Activated naive CD8-positive, alpha-beta T cell treated with anti-CD3 and anti-CD28 coated beads, Interleukin-2, amount 50 U/mL, for 24 hours (primary cell): ENCODE measurements around the gene FYN.
"Not testable (repeated sequence)": the region's sequence is repeated elsewhere in the genome, so short reads cannot be mapped to it uniquely, and the experiment has no call there.

ENCODE experiments used
- ATAC-seq: fragments of 150-1000 bp; cut with Tn5 transposase; one replicate; pipeline ENCODE4 v1.10.0; 2021
- DNase-seq: peaks from one replicate; pipeline ENCODE4 v3.0.0; 2021
- H3K27ac Mint-ChIP-seq: one replicate; pipeline ENCODE4 v1.8.0; 2021; ENCODE audit warnings: mild to moderate bottlenecking, mixed read lengths
- H3K27me3 Mint-ChIP-seq: one replicate; pipeline ENCODE4 v1.8.0; 2021; ENCODE audit warnings: mixed read lengths
- H3K36me3 Mint-ChIP-seq: one replicate; pipeline ENCODE4 v1.8.0; 2021; ENCODE audit warnings: low read depth, mixed read lengths
- H3K4me1 Mint-ChIP-seq: one replicate; pipeline ENCODE4 v1.8.0; 2021; ENCODE audit warnings: mixed read lengths
- H3K4me3 Mint-ChIP-seq: one replicate; pipeline ENCODE4 v1.8.0; 2021; ENCODE audit warnings: mild to moderate bottlenecking, moderate library complexity, mixed read lengths
- H3K9me3 Mint-ChIP-seq: one replicate; pipeline ENCODE4 v1.8.0; 2021; ENCODE audit warnings: mixed read lengths

FYN gene

GRCh38 chr6:111838749-111839484 is 34.3 kb downstream of the FYN start:
- ATAC-seq (peak; percentile 30), DNase-seq (no peak)
- H3K4me1 Mint-ChIP-seq = peaks cover 27% of the 10 kb centered on the region
- no peaks in the 10 kb centered on the region for H3K9me3 Mint-ChIP-seq
- H3K36me3 Mint-ChIP-seq = peaks cover 51% of the 10 kb centered on the region
- H3K27me3 Mint-ChIP-seq = no peaks in the 10 kb centered on the region
- peak overlapping the region; percentile 83 for H3K4me3 Mint-ChIP-seq
- no peak overlapping the region for H3K27ac Mint-ChIP-seq

GRCh38 chr6:111837641-111838500 is 35.4 kb downstream of the FYN start:
- ATAC-seq (peak; percentile 83), DNase-seq (peak; percentile 62)
- Mint-ChIP-seq H3K4me1 (peaks cover 38% of the 10 kb centered on the region), H3K36me3 (peaks cover 56% of the 10 kb centered on the region), H3K4me3 (peak overlapping the region; percentile 83), H3K27ac (no peak overlapping the region), H3K27me3 (no peaks in the 10 kb centered on the region), H3K9me3 (no peaks in the 10 kb centered on the region)

DNA sequence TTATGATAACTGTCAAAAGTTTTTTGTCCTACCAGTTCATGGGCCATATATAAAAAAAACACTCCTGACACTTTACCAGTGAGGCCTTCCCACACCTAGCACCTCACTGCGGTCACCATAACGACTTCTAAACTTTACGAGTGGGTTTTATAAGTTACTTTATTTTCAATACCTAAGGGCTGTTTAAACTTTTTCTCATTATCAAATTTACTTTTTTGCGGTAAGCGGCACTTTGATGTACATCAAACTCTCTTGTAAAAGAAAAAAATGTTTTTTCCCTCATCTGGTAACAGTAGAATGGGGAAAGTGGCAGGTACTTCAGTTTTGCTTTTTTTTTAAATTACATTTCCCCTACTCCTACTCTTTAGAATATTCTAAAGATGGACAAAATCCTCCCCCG is 36.2 kb downstream of the FYN start:
- no peaks in the 10 kb centered on the region for H3K9me3 Mint-ChIP-seq
- ATAC-seq = no peak
- H3K4me3 Mint-ChIP-seq = peak overlapping the region; percentile 83
- H3K27ac Mint-ChIP-seq = no peak overlapping the region
- DNase-seq = no peak
- no peaks in the 10 kb centered on the region for H3K27me3 Mint-ChIP-seq
- peaks cover 59% of the 10 kb centered on the region for H3K36me3 Mint-ChIP-seq
- H3K4me1 Mint-ChIP-seq = peaks cover 45% of the 10 kb centered on the region

- H3K27me3 Mint-ChIP-seq = no peaks in the 10 kb centered on the region
- H3K4me1 Mint-ChIP-seq = peaks cover 57% of the 10 kb centered on the region
- H3K4me3 Mint-ChIP-seq = peak overlapping the region; percentile 83
- no peak for DNase-seq
- H3K27ac Mint-ChIP-seq = no peak overlapping the region
- no peak for ATAC-seq
- peaks cover 69% of the 10 kb centered on the region for H3K36me3 Mint-ChIP-seq
- no peaks in the 10 kb centered on the region for H3K9me3 Mint-ChIP-seq
Measured at GRCh38 chr6:111835807-111836206, 37.4 kb downstream of the FYN start.

GRCh38 chr6:111835398-111835797 is 37.9 kb downstream of the FYN start:
- DNase-seq, H3K27ac Mint-ChIP-seq, H3K9me3 Mint-ChIP-seq, H3K27me3 Mint-ChIP-seq, ATAC-seq: not testable (repeated sequence)
- Mint-ChIP-seq H3K4me3 (peak overlapping the region; percentile 83), H3K4me1 (peaks cover 61% of the 10 kb centered on the region), H3K36me3 (peaks cover 73% of the 10 kb centered on the region)

GRCh38 chr6:111834356-111834755 is 38.9 kb downstream of the FYN start:
- peaks cover 72% of the 10 kb centered on the region for H3K36me3 Mint-ChIP-seq
- no peak for DNase-seq
- H3K27me3 Mint-ChIP-seq = no peaks in the 10 kb centered on the region
- no peak overlapping the region for H3K27ac Mint-ChIP-seq
- H3K4me1 Mint-ChIP-seq = peaks cover 72% of the 10 kb centered on the region
- no peaks in the 10 kb centered on the region for H3K9me3 Mint-ChIP-seq
- peak overlapping the region; percentile 54 for H3K4me3 Mint-ChIP-seq
- ATAC-seq = no peak

GRCh38 chr6:111832833-111833418 is 40.3 kb downstream of the FYN start:
- H3K4me3 Mint-ChIP-seq = peak overlapping the region; percentile 54
- no peaks in the 10 kb centered on the region for H3K9me3 Mint-ChIP-seq
- H3K36me3 Mint-ChIP-seq = peaks cover 74% of the 10 kb centered on the region
- DNase-seq (no peak), ATAC-seq (peak; percentile 4)
- no peaks in the 10 kb centered on the region for H3K27me3 Mint-ChIP-seq
- H3K27ac Mint-ChIP-seq = no peak overlapping the region
- peaks cover 86% of the 10 kb centered on the region for H3K4me1 Mint-ChIP-seq

GRCh38 chr6:111831408-111831807 is 41.8 kb downstream of the FYN start:
- no peak for ATAC-seq
- Mint-ChIP-seq H3K9me3 (no peaks in the 10 kb centered on the region), H3K4me3 (no peak overlapping the region), H3K27ac (peak overlapping the region; percentile 58), H3K27me3 (no peaks in the 10 kb centered on the region), H3K36me3 (peaks cover 75% of the 10 kb centered on the region), H3K4me1 (peaks cover 99% of the 10 kb centered on the region)
- no peak for DNase-seq

DNA sequence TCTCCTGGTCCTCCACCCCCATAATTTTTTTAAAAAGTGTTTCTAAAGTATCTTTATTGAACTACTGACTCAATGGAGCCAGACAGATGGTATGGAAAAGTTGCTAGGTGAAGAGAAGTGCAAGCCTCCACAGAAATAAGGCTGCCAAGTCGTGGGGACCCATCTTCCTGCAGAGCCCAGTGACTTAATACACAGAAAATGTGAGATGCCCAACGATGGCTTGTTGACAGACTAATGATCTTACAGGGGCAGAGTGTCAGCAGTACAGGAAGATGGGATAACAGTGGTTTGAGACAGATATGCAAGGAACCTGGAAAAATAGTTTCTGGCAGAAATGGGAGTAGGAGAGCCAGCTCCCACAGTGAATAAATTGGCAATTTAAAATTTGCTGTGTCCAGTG is 43.3 kb downstream of the FYN start:
- no peaks in the 10 kb centered on the region for H3K27me3 Mint-ChIP-seq
- ATAC-seq = no peak
- peak overlapping the region; percentile 71 for H3K27ac Mint-ChIP-seq
- no peak overlapping the region for H3K4me3 Mint-ChIP-seq
- no peak for DNase-seq
- peaks cover 68% of the 10 kb centered on the region for H3K36me3 Mint-ChIP-seq
- H3K9me3 Mint-ChIP-seq = no peaks in the 10 kb centered on the region
- H3K4me1 Mint-ChIP-seq = peaks cover 99% of the 10 kb centered on the region

DNA sequence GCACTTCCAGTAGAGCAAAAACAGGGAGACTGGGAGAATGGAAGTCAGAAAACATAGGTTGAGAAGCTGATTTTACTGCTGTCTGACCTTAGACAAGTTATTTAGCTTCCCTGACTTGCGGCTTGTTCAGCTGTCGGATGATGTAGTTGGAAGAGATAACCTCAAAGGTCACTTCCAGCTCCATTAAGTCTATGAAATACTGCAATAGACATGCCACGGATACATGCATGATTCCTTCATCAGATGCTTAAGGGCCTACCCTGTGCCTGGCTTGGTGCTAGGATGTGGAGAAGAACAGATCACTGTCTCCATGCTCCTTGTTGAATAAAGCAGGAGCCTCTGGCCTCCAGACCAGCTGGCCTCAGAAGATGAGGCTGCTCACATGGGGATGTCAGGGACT is 43.7 kb downstream of the FYN start:
- Mint-ChIP-seq H3K27ac (peak overlapping the region; percentile 71), H3K4me1 (peaks cover 99% of the 10 kb centered on the region), H3K27me3 (no peaks in the 10 kb centered on the region), H3K36me3 (peaks cover 64% of the 10 kb centered on the region), H3K9me3 (no peaks in the 10 kb centered on the region), H3K4me3 (no peak overlapping the region)
- ATAC-seq (no peak), DNase-seq (no peak)

- H3K9me3 Mint-ChIP-seq = no peaks in the 10 kb centered on the region
- H3K27me3 Mint-ChIP-seq = no peaks in the 10 kb centered on the region
- H3K4me3 Mint-ChIP-seq = no peak overlapping the region
- no peak for ATAC-seq
- peaks cover 58% of the 10 kb centered on the region for H3K36me3 Mint-ChIP-seq
- H3K4me1 Mint-ChIP-seq = peaks cover 99% of the 10 kb centered on the region
- no peak for DNase-seq
- H3K27ac Mint-ChIP-seq = peak overlapping the region; percentile 71
Measured at GRCh38 chr6:111828809-111829208, 44.4 kb downstream of the FYN start.

DNA sequence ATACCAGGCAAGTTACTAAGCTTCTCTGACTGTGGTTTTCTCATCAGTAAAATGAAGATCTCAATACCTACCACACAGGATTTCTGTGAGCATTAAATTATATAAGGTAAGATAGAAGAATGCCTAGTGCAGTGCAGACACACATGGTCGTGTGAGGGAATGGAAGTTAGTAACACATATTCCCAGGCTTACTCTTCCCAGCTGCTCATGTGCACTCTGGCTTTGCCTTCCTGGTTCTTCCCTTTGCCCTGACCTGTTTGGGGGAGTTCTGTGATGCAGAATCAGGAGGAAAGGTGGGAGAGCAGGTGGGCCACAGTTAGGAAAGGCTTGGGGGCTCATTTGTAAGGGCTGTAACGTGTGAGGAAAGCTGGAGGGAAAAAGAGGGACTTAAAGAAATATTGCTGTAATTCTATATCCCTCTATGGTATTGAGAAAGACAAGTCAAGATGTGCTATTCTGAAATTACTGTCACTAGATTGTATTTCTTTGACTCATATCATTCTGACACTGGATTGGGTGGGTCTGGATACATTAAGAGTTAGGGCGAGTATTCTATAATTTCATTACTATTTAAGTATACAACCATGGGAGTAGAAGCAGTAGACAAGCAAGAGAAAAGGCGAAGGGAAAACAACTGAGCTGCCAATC is 47.7 kb downstream of the FYN start:
- DNase-seq (no peak), ATAC-seq (no peak)
- H3K36me3 Mint-ChIP-seq = peaks cover 58% of the 10 kb centered on the region
- H3K4me1 Mint-ChIP-seq = peaks cover 98% of the 10 kb centered on the region
- H3K4me3 Mint-ChIP-seq = peak overlapping the region; percentile 62
- no peaks in the 10 kb centered on the region for H3K9me3 Mint-ChIP-seq
- no peaks in the 10 kb centered on the region for H3K27me3 Mint-ChIP-seq
- H3K27ac Mint-ChIP-seq = peak overlapping the region; percentile 97

- H3K27me3 Mint-ChIP-seq = no peaks in the 10 kb centered on the region
Measured at GRCh38 chr6:111824608-111825337, 48.5 kb downstream of the FYN start.

More at GRCh38 chr6:111824608-111825337, 48.5 kb downstream of the FYN start:
- Mint-ChIP-seq H3K4me3 (peak overlapping the region; percentile 62), H3K36me3 (peaks cover 52% of the 10 kb centered on the region), H3K9me3 (no peaks in the 10 kb centered on the region), H3K4me1 (peaks cover 96% of the 10 kb centered on the region), H3K27ac (peak overlapping the region; percentile 97)
- DNase-seq = no peak
- ATAC-seq = peak; percentile 69
